Measurements from ENCODE around the gene FRY. TPM values are rescaled to one million over a fixed set of nuclear protein-coding genes. Genes with fewer than 3 reads are reported as not detected.

FRY gene
- total RNA-seq, 1 experiment from 2014 or later, result 2.5 TPM

DNA sequence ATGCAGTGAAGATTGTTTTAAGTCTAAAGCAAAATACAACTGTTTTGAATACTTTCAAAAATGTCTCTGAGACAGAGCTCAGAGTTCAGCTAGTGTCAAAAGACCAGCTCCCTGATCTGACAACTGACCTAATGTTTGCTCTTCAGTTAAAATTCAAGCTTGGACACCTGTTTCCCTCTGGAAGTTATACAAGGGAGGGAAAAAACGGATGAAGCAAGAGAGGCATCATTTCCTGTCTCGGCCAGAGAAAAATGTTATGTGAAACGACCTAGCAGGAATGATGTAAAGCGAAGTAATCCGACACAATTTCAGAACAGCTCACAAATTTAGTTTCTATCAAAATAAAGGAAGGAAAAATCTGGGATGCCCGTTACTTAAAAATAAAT lies 224.1 kb downstream of the FRY start:
- no peak for DNase-seq (ENCODE audit: low read depth in 1 of 2, low spot score in 2 of 2)

GRCh38 chr13:32256243-32256642 lies 224.7 kb downstream of the FRY start:
- Histone ChIP-seq H3K36me3 (no peaks in the 10 kb centered on the region), H3K4me1 (replicated peaks) (peaks cover 10% of the 10 kb centered on the region), H3K27me3 (replicated peaks) (no peaks in the 10 kb centered on the region), H3K27ac (no peak overlapping the region), H3K9me3 (replicated peaks) (no peaks in the 10 kb centered on the region), H3K4me3 (no peak overlapping the region)
- DNase-seq (ENCODE audit: low read depth in 1 of 2, low spot score in 2 of 2), result no peak

More for the DNA sequence above, 224.1 kb downstream of the FRY start:
- H3K27ac ChIP-seq, result no peak overlapping the region
- no peaks in the 10 kb centered on the region for H3K27me3 ChIP-seq (replicated peaks)
- H3K4me1 ChIP-seq (replicated peaks), result peaks cover 5% of the 10 kb centered on the region
- no peaks in the 10 kb centered on the region for H3K9me3 ChIP-seq (replicated peaks)
- no peak overlapping the region for H3K4me3 ChIP-seq
- no peaks in the 10 kb centered on the region for H3K36me3 ChIP-seq

DNA sequence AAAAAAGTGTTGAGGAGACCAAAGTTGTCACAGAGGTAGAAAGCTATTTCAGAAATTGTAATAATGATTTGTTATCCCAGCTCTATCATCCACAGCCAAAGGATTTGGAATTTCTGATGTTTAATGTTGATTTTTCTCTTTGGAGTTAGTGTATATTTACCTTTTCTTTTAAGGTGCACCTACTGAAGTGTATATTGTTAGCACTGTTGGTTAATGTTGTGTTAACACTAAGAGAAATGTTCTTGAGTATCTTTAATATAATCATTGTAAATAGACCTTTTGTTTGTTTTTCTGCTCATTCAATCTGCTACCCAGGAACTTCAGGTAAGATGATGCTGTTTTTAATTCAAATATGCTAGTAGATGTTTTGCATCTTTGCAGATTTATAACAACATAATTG lies 226.1 kb downstream of the FRY start:
- Histone ChIP-seq H3K36me3 (no peaks in the 10 kb centered on the region), H3K9me3 (replicated peaks) (no peaks in the 10 kb centered on the region), H3K27ac (no peak overlapping the region), H3K4me1 (replicated peaks) (peaks cover 20% of the 10 kb centered on the region), H3K4me3 (no peak overlapping the region), H3K27me3 (replicated peaks) (no peaks in the 10 kb centered on the region)
- DNase-seq (ENCODE audit: low read depth in 1 of 2, low spot score in 2 of 2), result no peak

DNA sequence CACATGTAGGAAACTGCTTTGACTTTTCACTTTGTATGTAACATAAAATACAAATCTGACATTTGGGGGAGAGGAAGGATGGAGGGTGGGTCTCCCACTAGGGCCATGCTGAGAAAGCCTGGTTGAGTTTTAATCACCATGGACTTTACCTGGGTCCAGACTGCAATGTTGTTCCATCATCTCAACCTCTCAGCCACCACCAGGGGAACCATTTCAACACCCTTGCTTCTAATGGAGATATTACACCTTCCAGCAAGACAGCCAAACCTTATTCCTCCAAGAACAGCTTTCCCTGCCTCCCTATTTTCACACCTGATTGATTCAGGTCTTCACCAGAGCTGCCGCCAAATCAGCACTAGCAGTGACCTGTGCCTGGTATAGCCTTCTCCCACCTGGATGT lies 227.5 kb downstream of the FRY start:
- Histone ChIP-seq H3K9me3 (replicated peaks) (no peaks in the 10 kb centered on the region), H3K27me3 (replicated peaks) (no peaks in the 10 kb centered on the region), H3K27ac (no peak overlapping the region), H3K4me3 (no peak overlapping the region), H3K4me1 (replicated peaks) (peaks cover 23% of the 10 kb centered on the region), H3K36me3 (no peaks in the 10 kb centered on the region)
- DNase-seq (ENCODE audit: low read depth in 1 of 2, low spot score in 2 of 2), result no peak

GRCh38 chr13:32261567-32261966 lies 230.0 kb downstream of the FRY start:
- no peaks in the 10 kb centered on the region for H3K27me3 ChIP-seq (replicated peaks)
- peak; percentile 63 to 73 for DNase-seq (ENCODE audit: low read depth in 1 of 2, low spot score in 2 of 2)
- no peak overlapping the region for H3K4me3 ChIP-seq
- H3K4me1 ChIP-seq (replicated peaks), result peaks cover 30% of the 10 kb centered on the region
- H3K27ac ChIP-seq, result no peak overlapping the region; the same call in 1 of the 2 replicates
- no peaks in the 10 kb centered on the region for H3K9me3 ChIP-seq (replicated peaks)
- H3K36me3 ChIP-seq, result no peaks in the 10 kb centered on the region

- Histone ChIP-seq H3K4me1 (replicated peaks) (peaks cover 36% of the 10 kb centered on the region), H3K27ac (no peak overlapping the region; the same call in 1 of the 2 replicates), H3K4me3 (no peak overlapping the region), H3K36me3 (no peaks in the 10 kb centered on the region), H3K9me3 (replicated peaks) (no peaks in the 10 kb centered on the region), H3K27me3 (replicated peaks) (no peaks in the 10 kb centered on the region)
- DNase-seq (ENCODE audit: low read depth in 1 of 2, low spot score in 2 of 2), result no peak
Observed at GRCh38 chr13:32262165-32262564, 230.6 kb downstream of the FRY start.

DNA sequence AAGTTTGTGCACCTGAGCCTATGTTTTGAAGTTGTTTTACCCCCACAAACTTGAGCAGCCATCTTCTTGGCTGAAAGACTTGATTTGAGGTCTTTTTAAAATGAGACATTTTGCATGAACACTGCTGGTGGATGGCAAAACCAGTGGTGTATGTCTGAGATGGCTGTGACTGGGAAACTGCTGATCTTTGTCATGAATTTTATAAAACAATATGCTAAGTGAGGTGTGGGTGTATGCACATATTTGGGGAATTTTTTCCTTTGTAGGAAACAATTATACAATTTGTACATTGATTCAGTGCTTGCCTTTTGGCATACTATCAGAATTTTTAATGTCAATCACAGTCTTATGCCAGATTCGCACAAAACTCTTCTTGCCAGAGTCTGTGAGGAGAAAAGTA lies 231.0 kb downstream of the FRY start:
- no peak for DNase-seq (ENCODE audit: low read depth in 1 of 2, low spot score in 2 of 2)
- peaks cover 37% of the 10 kb centered on the region for H3K4me1 ChIP-seq (replicated peaks)
- H3K4me3 ChIP-seq, result no peak overlapping the region
- no peaks in the 10 kb centered on the region for H3K9me3 ChIP-seq (replicated peaks)
- no peaks in the 10 kb centered on the region for H3K27me3 ChIP-seq (replicated peaks)
- H3K27ac ChIP-seq, result no peak overlapping the region
- no peaks in the 10 kb centered on the region for H3K36me3 ChIP-seq

GRCh38 chr13:32264407-32264806 lies 232.8 kb downstream of the FRY start:
- no peaks in the 10 kb centered on the region for H3K27me3 ChIP-seq (replicated peaks)
- no peaks in the 10 kb centered on the region for H3K36me3 ChIP-seq
- no peak overlapping the region for H3K27ac ChIP-seq
- no peaks in the 10 kb centered on the region for H3K9me3 ChIP-seq (replicated peaks)
- peak; percentile 52 to 57 for DNase-seq (ENCODE audit: low read depth in 1 of 2, low spot score in 2 of 2)
- peaks cover 37% of the 10 kb centered on the region for H3K4me1 ChIP-seq (replicated peaks)
- no peak overlapping the region for H3K4me3 ChIP-seq

DNA sequence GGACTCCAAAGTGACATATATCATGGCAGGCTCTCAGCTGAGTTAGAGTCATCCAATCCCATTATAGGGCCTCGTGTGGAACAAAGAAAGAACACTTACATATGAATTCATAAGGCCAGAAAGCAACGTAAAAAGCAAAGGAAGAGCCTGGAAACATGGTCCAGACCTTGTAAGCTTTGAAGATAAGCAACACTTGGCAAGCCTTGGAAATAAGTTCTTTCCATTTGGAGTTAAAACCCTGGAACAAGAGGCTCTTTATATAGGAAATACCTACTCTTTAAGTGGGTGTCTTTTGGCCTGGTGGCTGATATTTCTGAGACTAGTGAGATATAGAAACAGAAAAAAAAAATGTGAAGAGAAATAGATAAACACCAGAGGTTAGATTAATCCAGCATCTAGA lies 234.2 kb downstream of the FRY start:
- Histone ChIP-seq H3K9me3 (replicated peaks) (no peaks in the 10 kb centered on the region), H3K4me3 (no peak overlapping the region), H3K36me3 (no peaks in the 10 kb centered on the region), H3K27me3 (replicated peaks) (no peaks in the 10 kb centered on the region), H3K4me1 (replicated peaks) (peaks cover 32% of the 10 kb centered on the region), H3K27ac (no peak overlapping the region)
- no peak for DNase-seq (ENCODE audit: low read depth in 1 of 2, low spot score in 2 of 2)

DNA sequence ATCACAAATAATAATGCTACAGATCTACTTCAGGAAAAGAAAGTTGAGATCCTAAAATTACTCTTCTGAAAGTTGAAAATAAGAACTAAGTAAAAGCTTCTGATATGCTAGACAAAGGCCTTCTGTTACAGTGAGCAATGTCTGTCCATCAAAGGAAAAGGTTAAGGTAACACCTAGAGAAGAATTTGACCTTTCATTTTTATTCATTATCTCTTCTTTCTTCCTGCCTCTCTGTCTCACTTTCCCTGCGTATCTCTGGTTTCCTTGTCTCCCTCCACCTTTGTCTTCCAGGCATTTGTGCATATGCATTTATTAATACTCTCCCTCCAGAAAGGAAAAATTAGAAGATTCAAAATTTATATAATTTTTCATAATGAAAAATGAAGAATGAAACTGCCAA lies 234.6 kb downstream of the FRY start:
- no peaks in the 10 kb centered on the region for H3K27me3 ChIP-seq (replicated peaks)
- no peaks in the 10 kb centered on the region for H3K36me3 ChIP-seq
- peaks cover 28% of the 10 kb centered on the region for H3K4me1 ChIP-seq (replicated peaks)

DNA sequence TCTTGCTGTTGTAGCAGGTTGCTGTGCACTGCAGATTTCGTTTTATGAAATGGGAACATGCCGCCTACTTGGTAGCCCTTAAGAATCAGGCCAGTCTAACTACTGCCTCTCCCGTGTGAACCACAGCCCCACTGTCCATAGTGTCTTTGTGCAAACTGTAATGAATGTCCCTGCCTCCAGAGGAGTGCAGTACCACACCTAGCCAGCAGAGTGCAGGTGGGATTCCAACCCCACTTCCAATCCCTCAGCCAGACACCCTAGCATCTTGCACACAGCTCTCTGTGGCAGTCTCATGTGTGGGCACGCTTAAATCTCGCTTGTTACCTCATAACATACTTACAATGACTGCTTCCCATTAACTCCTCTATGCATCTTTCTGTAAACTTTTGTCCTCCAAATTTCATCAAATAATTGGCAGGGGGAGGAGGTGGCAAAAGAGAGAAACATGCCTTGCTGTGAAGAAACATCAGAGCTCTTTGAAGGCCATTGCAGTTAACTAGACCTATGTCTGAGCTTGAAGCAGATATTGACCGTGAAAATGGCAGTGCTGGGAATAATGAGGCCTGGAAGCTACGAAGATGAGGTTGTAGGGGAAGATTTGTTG lies 236.4 kb downstream of the FRY start:
- Histone ChIP-seq H3K9me3 (replicated peaks) (no peaks in the 10 kb centered on the region), H3K4me1 (replicated peaks) (peaks cover 17% of the 10 kb centered on the region), H3K36me3 (no peaks in the 10 kb centered on the region), H3K27ac (no peak overlapping the region), H3K4me3 (no peak overlapping the region), H3K27me3 (replicated peaks) (no peaks in the 10 kb centered on the region)
- no peak for DNase-seq (ENCODE audit: low read depth in 1 of 2, low spot score in 2 of 2)

More for the DNA sequence above, 234.6 kb downstream of the FRY start:
- Histone ChIP-seq H3K4me3 (no peak overlapping the region), H3K27ac (no peak overlapping the region), H3K9me3 (replicated peaks) (no peaks in the 10 kb centered on the region)
- DNase-seq (ENCODE audit: low read depth in 1 of 2, low spot score in 2 of 2), result no peak

DNA sequence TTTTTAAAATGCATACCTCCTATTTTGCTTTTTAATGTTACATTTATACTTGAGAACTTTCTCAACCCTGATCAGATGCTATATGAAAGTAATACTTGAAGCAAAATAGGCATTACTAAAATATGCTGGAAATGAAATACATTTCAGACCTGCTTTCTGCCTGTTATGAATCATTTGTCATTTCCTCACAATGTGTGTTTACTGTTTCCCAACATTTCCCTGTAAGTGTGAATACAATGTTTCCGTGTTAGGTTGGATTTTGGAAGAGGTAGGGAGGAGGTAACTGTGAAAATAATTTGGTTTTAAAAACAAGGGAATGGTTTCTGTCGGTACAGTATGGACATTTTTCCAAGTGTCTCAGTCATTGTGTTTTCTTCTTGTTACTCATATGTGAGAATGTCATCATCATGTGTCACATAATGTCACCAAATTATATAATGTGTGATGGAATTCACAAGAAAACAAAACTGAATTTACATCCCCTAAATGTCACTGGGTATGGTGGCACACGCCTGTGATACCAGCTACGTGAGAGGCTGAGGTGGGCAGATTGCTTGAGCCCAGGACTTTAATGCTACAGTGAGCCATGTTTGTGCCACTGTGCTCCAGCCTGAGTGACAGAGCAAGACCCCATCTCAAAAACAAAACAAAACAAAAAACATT lies 240.6 kb downstream of the FRY start:
- no peak overlapping the region for H3K27ac ChIP-seq
- H3K36me3 ChIP-seq, result no peaks in the 10 kb centered on the region
- no peaks in the 10 kb centered on the region for H3K9me3 ChIP-seq (replicated peaks)
- DNase-seq (ENCODE audit: low read depth in 1 of 2, low spot score in 2 of 2), result no peak
- no peaks in the 10 kb centered on the region for H3K27me3 ChIP-seq (replicated peaks)
- peaks cover under 1% of the 10 kb centered on the region for H3K4me1 ChIP-seq (replicated peaks)
- H3K4me3 ChIP-seq, result no peak overlapping the region

DNA sequence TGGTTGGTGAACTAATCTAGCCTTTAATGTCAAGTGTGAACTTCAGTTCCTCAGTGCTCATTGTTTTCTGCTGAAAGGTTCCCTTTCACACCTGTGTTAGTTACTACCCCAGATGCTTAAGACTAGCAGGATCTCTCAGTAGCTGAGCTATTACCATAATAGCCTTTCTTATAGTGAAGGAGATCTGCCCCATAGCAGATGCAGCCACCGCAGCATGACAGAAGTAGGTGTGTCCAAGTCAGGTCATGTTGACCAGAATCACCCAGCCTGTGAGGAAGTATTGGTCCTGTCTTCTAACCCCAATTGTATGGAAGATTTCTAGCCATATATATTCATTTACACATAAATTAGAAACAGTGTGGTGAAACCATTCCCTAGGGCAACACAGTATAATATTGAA lies 246.3 kb downstream of the FRY start:
- Histone ChIP-seq H3K4me1 (replicated peaks) (peaks cover 16% of the 10 kb centered on the region), H3K4me3 (no peak overlapping the region), H3K27me3 (replicated peaks) (no peaks in the 10 kb centered on the region), H3K36me3 (no peaks in the 10 kb centered on the region), H3K27ac (no peak overlapping the region), H3K9me3 (replicated peaks) (no peaks in the 10 kb centered on the region)
- DNase-seq (ENCODE audit: low read depth in 1 of 2, low spot score in 2 of 2), result no peak

GRCh38 chr13:32278426-32278825 lies 246.9 kb downstream of the FRY start:
- Histone ChIP-seq H3K27me3 (replicated peaks) (no peaks in the 10 kb centered on the region), H3K9me3 (replicated peaks) (no peaks in the 10 kb centered on the region), H3K36me3 (no peaks in the 10 kb centered on the region), H3K4me3 (no peak overlapping the region), H3K27ac (no peak overlapping the region), H3K4me1 (replicated peaks) (peaks cover 16% of the 10 kb centered on the region)
- no peak for DNase-seq (ENCODE audit: low read depth in 1 of 2, low spot score in 2 of 2)

- H3K27ac ChIP-seq, result no peak overlapping the region
- no peaks in the 10 kb centered on the region for H3K27me3 ChIP-seq (replicated peaks)
- peaks cover 33% of the 10 kb centered on the region for H3K4me1 ChIP-seq (replicated peaks)
- no peaks in the 10 kb centered on the region for H3K9me3 ChIP-seq (replicated peaks)
- H3K4me3 ChIP-seq, result no peak overlapping the region
- DNase-seq (ENCODE audit: low read depth in 1 of 2, low spot score in 2 of 2), result no peak
- no peaks in the 10 kb centered on the region for H3K36me3 ChIP-seq
Observed at GRCh38 chr13:32281096-32281495, 249.5 kb downstream of the FRY start.

Measured in SJSA1 (cell line).